Retinal pigment epithelial cell (primary cell): ENCODE data around the gene LAMA2.

ENCODE experiments used
- DNase-seq: peaks from one replicate; pipeline ENCODE4 v3.0.0-alpha.2; 2010; ENCODE audit warnings: low read depth
- H3K4me3 ChIP-seq: 2 replicates; pipeline ENCODE4 v1.5.1; 2011; ENCODE audit warnings: mild to moderate bottlenecking, low read length, control low read depth, moderate library complexity
- CTCF ChIP-seq: conservative IDR thresholded peaks from 2 replicates; pipeline ENCODE4 v1.5.1; 2011; ENCODE audit warnings: low read depth, low read length, control low read depth, inconsistent platforms

Gene LAMA2

GRCh38 chr6:129203190-129203900, 320.4 kb downstream of the LAMA2 start:
- DNase-seq, result peak; percentile 27
- H3K4me3 ChIP-seq, result no peak overlapping the region
- TF ChIP-seq CTCF, result no peak

GRCh38 chr6:129206821-129207220, 323.9 kb downstream of the LAMA2 start:
- H3K4me3 ChIP-seq, result no peak overlapping the region
- no peak for DNase-seq
- no peak for TF ChIP-seq CTCF

GRCh38 chr6:129207832-129208231, 324.9 kb downstream of the LAMA2 start:
- H3K4me3 ChIP-seq, result no peak overlapping the region
- TF ChIP-seq CTCF, result no peak
- DNase-seq, result no peak

GRCh38 chr6:129208415-129209034, 325.6 kb downstream of the LAMA2 start:
- DNase-seq, result no peak
- H3K4me3 ChIP-seq, result no peak overlapping the region
- no peak for TF ChIP-seq CTCF

- TF ChIP-seq CTCF, result no peak
- H3K4me3 ChIP-seq, result no peak overlapping the region
- peak; percentile 85 for DNase-seq
Measured at GRCh38 chr6:129209355-129209754, 326.4 kb downstream of the LAMA2 start.

- no peak overlapping the region for H3K4me3 ChIP-seq
- TF ChIP-seq CTCF, result no peak
- DNase-seq, result no peak
Measured at GRCh38 chr6:129210684-129211083, 327.7 kb downstream of the LAMA2 start.

GRCh38 chr6:129211626-129212025, 328.7 kb downstream of the LAMA2 start:
- H3K4me3 ChIP-seq, result no peak overlapping the region
- no peak for TF ChIP-seq CTCF

More at GRCh38 chr6:129211626-129212025, 328.7 kb downstream of the LAMA2 start:
- no peak for DNase-seq
